ENCODE data around the gene PRLR.

The PRLR gene

GRCh38 chr5:35233121-35233520 lies 2.8 kb upstream of the PRLR start:
- DNase-seq = no peak

- no peak for DNase-seq
Measured at GRCh38 chr5:35232124-35232523, 1.8 kb upstream of the PRLR start.

GRCh38 chr5:35229076-35230037 lies 930 bp downstream of the PRLR start:
- DNase-seq = no peak

- no peak for DNase-seq
Measured at GRCh38 chr5:35228310-35228709, 2.0 kb downstream of the PRLR start.

GRCh38 chr5:35227720-35228119 lies 2.6 kb downstream of the PRLR start:
- DNase-seq = no peak

- no peak for DNase-seq
Measured at GRCh38 chr5:35223787-35224395, 6.4 kb downstream of the PRLR start.

GRCh38 chr5:35220967-35221366 lies 9.3 kb downstream of the PRLR start:
- DNase-seq = no peak

- no peak for DNase-seq
Measured at GRCh38 chr5:35218981-35219380, 11.3 kb downstream of the PRLR start.

GRCh38 chr5:35214051-35214450 lies 16.2 kb downstream of the PRLR start:
- DNase-seq = no peak

- no peak for DNase-seq
Measured at GRCh38 chr5:35213608-35214007, 16.7 kb downstream of the PRLR start.

GRCh38 chr5:35212122-35212982 lies 17.9 kb downstream of the PRLR start:
- no peak for DNase-seq

GRCh38 chr5:35209862-35210261 lies 20.4 kb downstream of the PRLR start:
- no peak for DNase-seq

- no peak for DNase-seq
Measured at GRCh38 chr5:35205606-35206005, 24.7 kb downstream of the PRLR start.

GRCh38 chr5:35205186-35205585 lies 25.1 kb downstream of the PRLR start:
- no peak for DNase-seq

GRCh38 chr5:35203403-35203802 lies 26.9 kb downstream of the PRLR start:
- no peak for DNase-seq

GRCh38 chr5:35202319-35203111 lies 27.8 kb downstream of the PRLR start:
- DNase-seq = no peak

GRCh38 chr5:35201291-35201690 lies 29.0 kb downstream of the PRLR start:
- no peak for DNase-seq

GRCh38 chr5:35199886-35200285 lies 30.4 kb downstream of the PRLR start:
- DNase-seq = no peak

- no peak for DNase-seq
Measured at GRCh38 chr5:35198686-35199085, 31.6 kb downstream of the PRLR start.

- DNase-seq = no peak
Measured at GRCh38 chr5:35198075-35198474, 32.2 kb downstream of the PRLR start.

- no peak for DNase-seq
Measured at GRCh38 chr5:35197351-35197750, 32.9 kb downstream of the PRLR start.

GRCh38 chr5:35195472-35195852 lies 34.8 kb downstream of the PRLR start:
- no peak for DNase-seq
